Heart left ventricle (tissue), 13 donors: ENCODE measurements around the gene HEBP1.

ENCODE experiments used
- POLR2A ChIP-seq, 2 donors: fragments of 450-650 bp; IDR thresholded peaks; one replicate each; pipeline ENCODE4 v1.6.1; 2017; ENCODE audit warnings: antibody characterized with exemption in 2 of 2, mild to moderate bottlenecking in 2 of 2, moderate library complexity in 2 of 2
- TF ChIP-seq, protein P1 (sequence below), 12 donors: fragments of 200-600 bp; sonication (generic) in 4 of 12; IDR thresholded peaks; one replicate each; pipeline versions ENCODE4 v1.5.0 to v1.8.0; 2018 to 2022; ENCODE audit warnings: antibody characterized with exemption in 12 of 12, mild to moderate bottlenecking in 5 of 12
- donor health status: ischemic (EF 13 %, LVEDD 7.1; RV severe dilation, severe dysfunction).
- donor health status: DM: no; HTN: yes; CAD: no.
- donor health status: DM: no; HTN: no; CAD: no.
- donor health status: ischemic (EF 25% LVEDD 6.9; RV normal size, moderate dysfunction).
- donor health status: ischemic (EF 25% LVEDD 5.7; RV mildly dilated, moderate dysfunction).
- donor health status: ischemic (EF 35%, LVEDD 5.7; RV mildly dilated, moderate dysfunction).
- donor health status: nonischemic (EF 11% LVEDD 7.7; RV severe dilation, severe dysfunction).
- donor health status: DM: yes; HTN: yes; CAD: no.
- donor health status: PGD.
- donor health status: ischemic (EF 29% LVEDD 5.4; RV normal size, mild dysfunction).
- donor health status: nonischemic (EF 23%, LVEDD 6.1; RV moderate dilation, normal function).

- TF ChIP-seq, protein P1, sequence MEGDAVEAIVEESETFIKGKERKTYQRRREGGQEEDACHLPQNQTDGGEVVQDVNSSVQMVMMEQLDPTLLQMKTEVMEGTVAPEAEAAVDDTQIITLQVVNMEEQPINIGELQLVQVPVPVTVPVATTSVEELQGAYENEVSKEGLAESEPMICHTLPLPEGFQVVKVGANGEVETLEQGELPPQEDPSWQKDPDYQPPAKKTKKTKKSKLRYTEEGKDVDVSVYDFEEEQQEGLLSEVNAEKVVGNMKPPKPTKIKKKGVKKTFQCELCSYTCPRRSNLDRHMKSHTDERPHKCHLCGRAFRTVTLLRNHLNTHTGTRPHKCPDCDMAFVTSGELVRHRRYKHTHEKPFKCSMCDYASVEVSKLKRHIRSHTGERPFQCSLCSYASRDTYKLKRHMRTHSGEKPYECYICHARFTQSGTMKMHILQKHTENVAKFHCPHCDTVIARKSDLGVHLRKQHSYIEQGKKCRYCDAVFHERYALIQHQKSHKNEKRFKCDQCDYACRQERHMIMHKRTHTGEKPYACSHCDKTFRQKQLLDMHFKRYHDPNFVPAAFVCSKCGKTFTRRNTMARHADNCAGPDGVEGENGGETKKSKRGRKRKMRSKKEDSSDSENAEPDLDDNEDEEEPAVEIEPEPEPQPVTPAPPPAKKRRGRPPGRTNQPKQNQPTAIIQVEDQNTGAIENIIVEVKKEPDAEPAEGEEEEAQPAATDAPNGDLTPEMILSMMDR (IDR thresholded peaks at IDR 0.05), result no peak
- no peak for TF ChIP-seq POLR2A (IDR thresholded peaks at IDR 0.05)
Measured at GRCh38 chr12:12995088-12995487, 5.0 kb downstream of the HEBP1 start.
